ENCODE measurements around the gene TNFRSF6B. TPM values are rescaled to one million over a fixed set of nuclear protein-coding genes. Genes with fewer than 3 reads are reported as not detected.

The TNFRSF6B gene
- total RNA-seq, 1 donor from 2014 or later = 2.8 TPM

- Histone ChIP-seq H3K27ac (ENCODE audit: low read depth, low read length) (peak overlapping the region; percentile 74), H3K79me2 (ENCODE audit: insufficient read depth, low read length) (no peaks in the 10 kb centered on the region), H2AFZ (ENCODE audit: low read depth, low read length) (no peak overlapping the region), H3K4me1 (ENCODE audit: insufficient read depth, low read length) (peaks cover 41% of the 10 kb centered on the region), H3K27me3 (ENCODE audit: insufficient read depth, low read length) (no peaks in the 10 kb centered on the region), H4K20me1 (ENCODE audit: insufficient read depth, low read length) (no peaks in the 10 kb centered on the region), H3K9me3 (ENCODE audit: insufficient read depth, low read depth, low read length) (no peaks in the 10 kb centered on the region), H3K36me3 (ENCODE audit: insufficient read depth, low read length) (no peaks in the 10 kb centered on the region), H3K9ac (ENCODE audit: low read length) (peak overlapping the region; percentile 49), H3K4me3 (ENCODE audit: insufficient read depth, low read depth, low read length) (no peak overlapping the region), H3K4me2 (ENCODE audit: low read length) (peak overlapping the region; percentile 20)
- FAIRE-seq (no peak), DNase-seq (ENCODE audit: low read depth) (no peak)
- Mint-ChIP-seq H3K4me3 (ENCODE audit: unreplicated experiment) (no peak overlapping the region), H3K9me3 (ENCODE audit: unreplicated experiment) (peaks cover 2% of the 10 kb centered on the region), H3K36me3 (ENCODE audit: low read depth, unreplicated experiment) (no peaks in the 10 kb centered on the region), H3K27me3 (ENCODE audit: low read depth, unreplicated experiment) (no peaks in the 10 kb centered on the region), H3K4me1 (ENCODE audit: low read depth, unreplicated experiment) (peaks cover 8% of the 10 kb centered on the region), H3K27ac (ENCODE audit: unreplicated experiment) (no peak overlapping the region)
- no peak for TF ChIP-seq CTCF (IDR thresholded peaks at IDR 0.05; ENCODE audit: insufficient read depth, low read depth, low read length)
- TF ChIP-seq EZH2 (IDR thresholded peaks at IDR 0.05; ENCODE audit: insufficient read depth, low read length) = no peak
Observed at GRCh38 chr20:63686094-63686491, 10.4 kb upstream of the TNFRSF6B start.

GRCh38 chr20:63686492-63687321, 9.7 kb upstream of the TNFRSF6B start:
- no peaks in the 10 kb centered on the region for H3K27me3 Mint-ChIP-seq (ENCODE audit: low read depth, unreplicated experiment)
- Histone ChIP-seq H3K4me3 (ENCODE audit: insufficient read depth, low read depth, low read length) (no peak overlapping the region), H3K9me3 (ENCODE audit: insufficient read depth, low read depth, low read length) (no peaks in the 10 kb centered on the region), H2AFZ (ENCODE audit: low read depth, low read length) (no peak overlapping the region), H3K9ac (ENCODE audit: low read length) (peak overlapping the region; percentile 50), H3K79me2 (ENCODE audit: insufficient read depth, low read length) (no peaks in the 10 kb centered on the region), H3K4me2 (ENCODE audit: low read length) (peak overlapping the region; percentile 20), H3K36me3 (ENCODE audit: insufficient read depth, low read length) (no peaks in the 10 kb centered on the region), H3K27me3 (ENCODE audit: insufficient read depth, low read length) (no peaks in the 10 kb centered on the region), H4K20me1 (ENCODE audit: insufficient read depth, low read length) (no peaks in the 10 kb centered on the region), H3K27ac (ENCODE audit: low read depth, low read length) (peak overlapping the region; percentile 74), H3K4me1 (ENCODE audit: insufficient read depth, low read length) (peaks cover 36% of the 10 kb centered on the region)
- TF ChIP-seq CTCF (IDR thresholded peaks at IDR 0.05; ENCODE audit: insufficient read depth, low read depth, low read length) = no peak
- H3K4me3 Mint-ChIP-seq (ENCODE audit: unreplicated experiment) = no peak overlapping the region
- FAIRE-seq (no peak), DNase-seq (ENCODE audit: low read depth) (peak; percentile 80)
- H3K27ac Mint-ChIP-seq (ENCODE audit: unreplicated experiment) = no peak overlapping the region
- no peaks in the 10 kb centered on the region for H3K36me3 Mint-ChIP-seq (ENCODE audit: low read depth, unreplicated experiment)
- peaks cover 2% of the 10 kb centered on the region for H3K9me3 Mint-ChIP-seq (ENCODE audit: unreplicated experiment)
- H3K4me1 Mint-ChIP-seq (ENCODE audit: low read depth, unreplicated experiment) = peaks cover 8% of the 10 kb centered on the region

Data from astrocyte (in vitro differentiated cells and primary cell).